Neutrophil (primary cell): Measurements from ENCODE around the gene KHDRBS2.

ENCODE experiments used
- H3K27ac ChIP-seq: fragments of 200-600 bp; sonication (generic); 2 replicates; pipeline ENCODE4 v1.5.1; 2016; ENCODE audit warnings: mild to moderate bottlenecking, moderate library complexity
- H3K27me3 ChIP-seq: fragments of 200-600 bp; sonication (generic); 2 replicates; pipeline ENCODE4 v1.6.0; 2016; ENCODE audit warnings: mild to moderate bottlenecking
- H3K36me3 ChIP-seq: fragments of 200-600 bp; sonication (generic); 2 replicates; pipeline ENCODE4 v1.5.1; 2017
- H3K4me1 ChIP-seq, 2 experiments: fragments of 200-600 bp in 1 of 2; sonication (generic) in 1 of 2; 1 replicate in 1 of 2; 2 replicates in 1 of 2; pipeline versions ENCODE4 v1.5.1 to v1.6.1; 2013 to 2016; ENCODE audit warnings: low read depth in 1 of 2, low read length in 1 of 2, mild to moderate bottlenecking in 1 of 2, moderate library complexity in 1 of 2; ENCODE audit not compliant: control insufficient read depth in 1 of 2, insufficient read depth in 1 of 2
- H3K4me3 ChIP-seq, 2 experiments: fragments of 200-600 bp in 1 of 2; sonication (generic) in 1 of 2; 1 replicate in 1 of 2; 2 replicates in 1 of 2; pipeline ENCODE4 v1.5.1; 2013 to 2016; ENCODE audit warnings: low read depth in 1 of 2, low read length in 1 of 2, mild to moderate bottlenecking in 1 of 2, moderate library complexity in 1 of 2
- H3K9me3 ChIP-seq: fragments of 200-600 bp; sonication (generic); 2 replicates; pipeline ENCODE4 v1.5.1; 2016
- CTCF ChIP-seq: fragments of 200-600 bp; sonication (generic); IDR thresholded peaks from 2 replicates; pipeline ENCODE4 v1.5.1; 2016; ENCODE audit warnings: antibody characterized with exemption

Gene KHDRBS2

GRCh38 chr6:62296541-62296940, 10.5 kb upstream of the KHDRBS2 start:
- H3K27ac ChIP-seq = no peak overlapping the region
- H3K27me3 ChIP-seq = no peaks in the 10 kb centered on the region
- no peaks in the 10 kb centered on the region for H3K36me3 ChIP-seq
- no peaks in the 10 kb centered on the region for H3K9me3 ChIP-seq
- no peak for TF ChIP-seq CTCF
- H3K4me3 ChIP-seq = no peak overlapping the region
- H3K4me1 ChIP-seq = no peaks in the 10 kb centered on the region

GRCh38 chr6:62288974-62289373, 2.9 kb upstream of the KHDRBS2 start:
- Histone ChIP-seq H3K4me1 (peaks cover 0 to 5% of the 10 kb centered on the region in 2 experiments), H3K27me3 (peaks cover 47% of the 10 kb centered on the region), H3K9me3 (no peaks in the 10 kb centered on the region), H3K36me3 (no peaks in the 10 kb centered on the region), H3K27ac (no peak overlapping the region), H3K4me3 (no peak overlapping the region)
- TF ChIP-seq CTCF = no peak

DNA sequence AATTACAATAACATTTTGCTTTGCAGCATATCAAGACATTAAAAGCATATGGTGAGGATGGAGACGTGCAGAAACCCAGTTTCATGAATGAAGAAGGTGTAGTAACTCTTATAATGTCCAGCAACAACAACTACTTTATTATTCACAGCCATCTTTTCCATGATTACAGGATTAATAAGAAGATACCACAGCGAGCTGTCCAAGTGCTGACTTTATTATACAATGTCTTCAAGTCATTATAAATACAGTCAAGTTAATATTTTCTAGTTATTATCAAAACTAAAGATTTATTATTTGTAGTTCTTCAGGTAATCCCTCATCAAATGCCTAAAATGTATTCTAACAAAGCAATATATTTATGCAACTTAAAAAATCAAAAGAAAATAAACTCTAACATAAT, 2.5 kb upstream of the KHDRBS2 start:
- H3K4me3 ChIP-seq = no peak overlapping the region
- TF ChIP-seq CTCF = no peak
- H3K27ac ChIP-seq = no peak overlapping the region
- H3K9me3 ChIP-seq = no peaks in the 10 kb centered on the region
- peaks cover 49% of the 10 kb centered on the region for H3K27me3 ChIP-seq
- no peaks in the 10 kb centered on the region for H3K36me3 ChIP-seq
- H3K4me1 ChIP-seq = peaks cover 0 to 5% of the 10 kb centered on the region in 2 experiments

GRCh38 chr6:62286470-62286843, 432 bp upstream of the KHDRBS2 start:
- Histone ChIP-seq H3K9me3 (no peaks in the 10 kb centered on the region), H3K4me1 (peaks cover 0 to 5% of the 10 kb centered on the region in 2 experiments), H3K27me3 (peaks cover 49% of the 10 kb centered on the region), H3K27ac (no peak overlapping the region), H3K36me3 (no peaks in the 10 kb centered on the region), H3K4me3 (no peak overlapping the region)
- no peak for TF ChIP-seq CTCF

GRCh38 chr6:62284725-62285124, 1.3 kb downstream of the KHDRBS2 start:
- H3K4me3 ChIP-seq = no peak overlapping the region
- no peak overlapping the region for H3K27ac ChIP-seq
- TF ChIP-seq CTCF = no peak
- H3K27me3 ChIP-seq = peaks cover 49% of the 10 kb centered on the region
- H3K4me1 ChIP-seq = peaks cover 0 to 5% of the 10 kb centered on the region in 2 experiments
- no peaks in the 10 kb centered on the region for H3K36me3 ChIP-seq
- H3K9me3 ChIP-seq = no peaks in the 10 kb centered on the region
